Keratinocyte (primary cell): Measurements from ENCODE around the gene ERV3-1.

ENCODE experiments used
- EZH2 ChIP-seq: IDR thresholded peaks from one replicate; pipeline ENCODE4 v1.6.1; 2012; ENCODE audit warnings: inconsistent platforms, mild to moderate bottlenecking, low read length, moderate library complexity
- TF ChIP-seq, protein P1 (sequence below), 3 experiments: IDR thresholded peaks in 1 of 3; conservative IDR thresholded peaks in 1 of 3; optimal IDR thresholded peaks in 1 of 3; 2 replicates in 2 of 3; 3 replicates in 1 of 3; pipeline versions ENCODE3 to v1.5.1; 2011; ENCODE audit warnings: low read length in 3 of 3, mild to moderate bottlenecking in 3 of 3, moderate library complexity in 2 of 3, control low read depth in 1 of 3, inconsistent platforms in 1 of 3; ENCODE audit not compliant: insufficient read depth in 2 of 3; ENCODE audit errors: extremely low read depth in 1 of 3

DNA sequence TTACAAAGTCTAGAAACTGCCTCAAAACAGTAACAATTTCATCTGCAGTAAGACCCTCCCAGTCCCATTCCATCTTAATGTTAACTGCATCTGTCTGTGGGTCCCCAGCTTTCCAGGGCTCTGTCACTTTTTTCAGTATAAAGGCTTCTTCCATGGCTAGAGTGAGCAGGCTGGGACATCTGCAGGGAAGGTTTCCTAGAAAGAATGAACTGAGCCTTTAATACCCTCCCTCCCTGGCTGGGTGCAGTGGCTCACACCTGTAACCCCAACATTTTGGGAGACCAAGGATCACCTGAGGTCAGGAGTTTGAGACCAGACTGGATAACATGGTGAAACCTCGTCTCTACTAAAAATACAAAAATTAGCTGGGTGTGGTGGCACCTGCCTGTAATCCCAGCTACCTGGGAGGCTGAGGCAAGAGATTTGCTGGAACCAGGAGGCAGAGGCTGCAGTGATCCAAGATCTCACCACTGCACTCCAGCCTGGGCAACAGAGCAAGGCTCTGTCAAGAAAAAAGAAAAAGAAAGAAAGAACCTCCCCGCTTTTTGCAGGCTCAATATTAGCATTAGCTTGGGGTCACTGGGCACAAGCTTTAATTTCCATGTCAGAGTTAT is 3.4 kb downstream of the ERV3-1 start:
- TF ChIP-seq, protein P1, sequence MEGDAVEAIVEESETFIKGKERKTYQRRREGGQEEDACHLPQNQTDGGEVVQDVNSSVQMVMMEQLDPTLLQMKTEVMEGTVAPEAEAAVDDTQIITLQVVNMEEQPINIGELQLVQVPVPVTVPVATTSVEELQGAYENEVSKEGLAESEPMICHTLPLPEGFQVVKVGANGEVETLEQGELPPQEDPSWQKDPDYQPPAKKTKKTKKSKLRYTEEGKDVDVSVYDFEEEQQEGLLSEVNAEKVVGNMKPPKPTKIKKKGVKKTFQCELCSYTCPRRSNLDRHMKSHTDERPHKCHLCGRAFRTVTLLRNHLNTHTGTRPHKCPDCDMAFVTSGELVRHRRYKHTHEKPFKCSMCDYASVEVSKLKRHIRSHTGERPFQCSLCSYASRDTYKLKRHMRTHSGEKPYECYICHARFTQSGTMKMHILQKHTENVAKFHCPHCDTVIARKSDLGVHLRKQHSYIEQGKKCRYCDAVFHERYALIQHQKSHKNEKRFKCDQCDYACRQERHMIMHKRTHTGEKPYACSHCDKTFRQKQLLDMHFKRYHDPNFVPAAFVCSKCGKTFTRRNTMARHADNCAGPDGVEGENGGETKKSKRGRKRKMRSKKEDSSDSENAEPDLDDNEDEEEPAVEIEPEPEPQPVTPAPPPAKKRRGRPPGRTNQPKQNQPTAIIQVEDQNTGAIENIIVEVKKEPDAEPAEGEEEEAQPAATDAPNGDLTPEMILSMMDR (optimal IDR thresholded peaks at IDR 0.05 in 1 of 3, IDR thresholded peaks at IDR 0.05 in 1 of 3, conservative IDR thresholded peaks at IDR 0.05 in 1 of 3; ENCODE audit: extremely low read depth in 1 of 3, insufficient read depth in 2 of 3, low read length in 3 of 3) = no peak
- TF ChIP-seq EZH2 = no peak
